Activated CD4-positive, alpha-beta T cell treated with anti-CD3 and anti-CD28 coated beads for 36 hours (primary cell): ENCODE measurements around the gene RFC2. TPM values are rescaled to one million over a fixed set of nuclear protein-coding genes. Genes with fewer than 3 reads are reported as not detected.

Experiments used
- ATAC-seq: fragments of 200-7000 bp; cut with Tn5 transposase; one replicate; pipeline ENCODE4 v1.10.0; 2021; ENCODE audit warnings: mild to moderate bottlenecking, moderate library complexity
- CTCF ChIA-PET: fragments of 350-600 bp; sonication (Branson Sonifier 250); formaldehyde crosslinking; loops from one replicate; lab custom pipeline; 2021; ENCODE audit warnings: antibody characterized with exemption; lab: Charles Lee
- POLR2A ChIA-PET: fragments of 350-600 bp; sonication (Branson Sonifier 250); formaldehyde crosslinking; loops from one replicate; lab custom pipeline; 2021; ENCODE audit warnings: antibody characterized with exemption, inconsistent platforms; lab: Charles Lee
- DNase-seq: peaks from one replicate; pipeline ENCODE4 v3.0.0-alpha.2; 2020
- H3K27ac Mint-ChIP-seq: one replicate; pipeline ENCODE4 v1.8.0; 2021; ENCODE audit warnings: mixed read lengths
- H3K27me3 Mint-ChIP-seq: one replicate; pipeline ENCODE4 v1.8.0; 2021; ENCODE audit warnings: mixed read lengths
- H3K36me3 Mint-ChIP-seq: one replicate; pipeline ENCODE4 v1.8.0; 2021; ENCODE audit warnings: low read depth, mixed read lengths
- H3K4me1 Mint-ChIP-seq: one replicate; pipeline ENCODE4 v1.8.0; 2021; ENCODE audit warnings: mixed read lengths
- H3K4me3 Mint-ChIP-seq: one replicate; pipeline ENCODE4 v1.8.0; 2021; ENCODE audit warnings: mild to moderate bottlenecking, moderate library complexity, mixed read lengths
- H3K9me3 Mint-ChIP-seq: one replicate; pipeline ENCODE4 v1.8.0; 2021; ENCODE audit warnings: low read depth, mixed read lengths
- intact Hi-C, 2 experiments: fragments of 100-400 bp; cut with DNase I in 1 of 2; cut with micrococcal nuclease in 1 of 2; formaldehyde crosslinking; loops; one replicate each; pipeline versions ENCODE4 v1.14.2 to v1.15.1; 2022 to 2024; cut with DNase I, micrococcal nuclease
- total RNA-seq, 2 experiments: library from RNA; stranded (reverse); gene quantifications; one replicate each; pipeline ENCODE4 v1.2.3, GENCODE V29; 2021

The RFC2 gene
- total RNA-seq: 100 to 1,000 TPM in 1 of 2 experiments, 10 to 100 TPM in 1; 84.9 to 123 TPM

DNA sequence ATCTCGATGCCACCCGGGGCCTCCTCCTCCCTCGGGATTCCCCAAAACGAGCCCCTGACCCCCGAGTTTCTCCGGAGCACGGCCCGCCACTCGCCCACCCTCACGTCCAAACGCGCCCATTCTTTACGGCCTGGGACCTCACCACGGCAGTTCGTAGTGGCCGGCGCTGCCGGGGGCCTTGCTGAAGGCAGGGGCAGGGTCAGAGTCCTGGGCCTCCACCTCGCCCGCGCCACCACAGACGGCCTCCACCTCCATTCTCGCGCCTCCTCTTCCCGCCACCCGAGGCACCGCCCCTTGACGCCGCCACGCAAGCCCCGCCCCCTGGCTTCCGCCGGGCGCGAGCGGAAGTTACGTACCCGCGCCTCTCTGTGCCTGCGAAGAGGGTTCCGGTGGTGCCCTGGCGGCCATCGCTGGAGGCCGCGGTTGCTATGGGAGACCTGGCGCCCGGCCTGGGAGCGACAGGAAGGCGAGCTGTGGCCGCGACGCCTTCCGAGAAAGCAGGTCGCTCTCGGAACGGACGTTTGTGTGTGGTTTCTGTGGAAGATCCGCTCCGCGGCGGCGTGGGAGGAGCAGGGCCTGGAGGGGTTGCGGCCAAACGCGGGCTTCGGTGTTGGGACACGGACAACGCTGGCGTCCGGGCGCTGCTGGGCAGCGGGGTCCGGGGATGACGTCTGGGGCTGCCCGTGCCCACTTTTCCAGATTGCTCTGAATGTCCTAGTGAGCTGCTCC lies at the start of gene RFC2:
Gene RFC2 (minus strand): TSS at position 271 of the 729 bp plus-strand sequence. CDS start 16 bp downstream, at position 255.
- intact Hi-C loops: loop anchor here (1.0 to 5.0 kb wide), 10 partner anchors 33 to 1793 kb away; partner anchors contain the start of genes CLIP2 (in 2 of the 2), EIF4H (in 2 of the 2), BCL7B (in 1 of the 2) and GTF2I (in 1 of the 2)
- H3K9me3 Mint-ChIP-seq: no peaks in the 10 kb centered on the region
- H3K27me3 Mint-ChIP-seq: no peaks in the 10 kb centered on the region
- H3K4me1 Mint-ChIP-seq: peaks cover 18% of the 10 kb centered on the region
- peak within 1 kb of the TSS; percentile 98 for H3K4me3 Mint-ChIP-seq
- DNase-seq (peak; percentile 98), ATAC-seq (peak; percentile 96)
- peak within 1 kb of the TSS; percentile 96 for H3K27ac Mint-ChIP-seq
- H3K36me3 Mint-ChIP-seq: peaks cover 29% of the 10 kb centered on the region
- ChIA-PET CTCF (interaction anchor here (1.0 to 1.1 kb wide), 2 partner anchors 48 to 148 kb away, joined by 5 to 6 read pairs; no protein-coding TSS in a partner anchor), POLR2A (interaction anchor here (0.5 to 0.6 kb wide), 2 partner anchors 12 to 1442 kb away, joined by 3 read pairs; no protein-coding TSS in a partner anchor)

DNA sequence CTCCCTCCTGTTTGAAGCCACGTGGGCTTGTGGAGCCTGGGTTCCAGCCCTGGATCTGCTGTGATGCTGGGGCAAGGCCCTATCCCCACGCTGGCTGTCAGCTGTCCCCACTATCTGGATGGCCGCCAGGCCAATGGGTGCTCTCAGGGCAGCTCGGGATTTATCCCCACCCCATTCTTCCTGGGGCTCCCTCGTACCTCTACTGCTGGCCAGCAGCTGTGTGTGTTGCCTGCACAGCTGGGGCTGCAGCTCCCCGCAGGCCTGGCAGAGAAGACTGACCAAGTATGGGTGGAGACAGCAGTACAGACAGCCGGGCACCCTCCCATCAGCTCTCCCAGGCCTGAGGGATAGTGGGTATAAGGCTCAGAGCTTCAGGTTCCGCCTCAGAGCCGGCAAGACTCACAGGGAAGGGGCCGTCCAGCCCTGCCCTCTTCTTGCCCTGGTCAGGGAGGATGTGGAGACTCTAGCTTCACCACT lies 48.6 kb upstream of the RFC2 start:
- POLR2A ChIA-PET: no interaction called here

DNA sequence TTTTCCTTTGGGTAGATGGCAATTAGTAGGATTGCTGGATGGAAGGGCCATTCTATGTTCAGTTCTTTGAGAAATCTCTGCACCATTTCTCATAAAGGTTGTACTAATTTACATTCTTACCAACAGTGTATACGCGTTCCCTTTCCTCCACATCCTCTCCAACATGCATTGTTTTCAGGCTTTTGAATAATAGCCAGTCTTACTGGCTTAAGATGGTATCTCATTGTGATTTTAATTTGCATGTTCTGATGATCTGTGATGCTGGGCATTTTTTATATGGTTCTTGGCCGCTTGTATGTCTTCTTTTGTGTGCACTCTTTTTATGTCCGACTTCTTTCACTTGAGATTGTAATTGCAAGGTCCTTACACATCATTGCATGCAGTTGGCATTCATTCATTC lies 46.7 kb upstream of the RFC2 start:
- no peaks in the 10 kb centered on the region for H3K36me3 Mint-ChIP-seq
- no peak overlapping the region for H3K4me3 Mint-ChIP-seq
- CTCF ChIA-PET: no interaction called here
- peaks cover under 1% of the 10 kb centered on the region for H3K4me1 Mint-ChIP-seq
- intact Hi-C loops: no loop called here
- DNase-seq (no peak), ATAC-seq (no peak)
- H3K9me3 Mint-ChIP-seq: no peaks in the 10 kb centered on the region
- POLR2A ChIA-PET: no interaction called here
- no peak overlapping the region for H3K27ac Mint-ChIP-seq
- no peaks in the 10 kb centered on the region for H3K27me3 Mint-ChIP-seq

More for the DNA sequence above, 48.6 kb upstream of the RFC2 start:
- Mint-ChIP-seq H3K4me3 (no peak overlapping the region), H3K36me3 (no peaks in the 10 kb centered on the region), H3K27ac (no peak overlapping the region), H3K9me3 (no peaks in the 10 kb centered on the region), H3K4me1 (peaks cover 14% of the 10 kb centered on the region), H3K27me3 (peaks cover 6% of the 10 kb centered on the region)
- intact Hi-C loops: no loop called here
- no peak for DNase-seq
- CTCF ChIA-PET: interaction anchor here (0.6 kb wide), 1 partner anchor 129 kb away, joined by 5 read pairs; no protein-coding TSS in a partner anchor
- ATAC-seq: no peak

DNA sequence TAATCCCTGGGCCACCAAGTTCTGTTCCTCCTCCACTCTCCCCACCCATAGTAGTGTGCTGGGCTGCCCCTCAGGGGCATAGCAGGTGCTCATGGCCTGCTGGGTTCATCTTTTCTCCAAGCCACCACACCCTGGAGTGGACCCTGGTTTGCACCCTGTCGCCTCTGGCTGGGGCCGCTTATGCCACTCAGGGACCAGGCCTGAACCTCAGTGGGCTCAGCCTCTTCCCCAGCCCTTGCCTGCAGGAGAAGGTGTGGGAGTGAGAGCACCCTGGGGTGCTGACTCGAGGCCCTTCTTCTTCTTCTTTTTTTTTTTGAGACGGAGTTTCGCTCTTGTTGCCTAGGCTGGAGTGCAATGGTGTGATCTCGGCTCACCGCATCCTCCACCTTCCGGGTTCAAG lies 45.2 kb upstream of the RFC2 start:
- Mint-ChIP-seq H3K9me3 (no peaks in the 10 kb centered on the region), H3K27me3 (no peaks in the 10 kb centered on the region), H3K27ac (no peak overlapping the region), H3K4me1 (no peaks in the 10 kb centered on the region), H3K36me3 (no peaks in the 10 kb centered on the region), H3K4me3 (no peak overlapping the region)
- ChIA-PET POLR2A (no interaction called here), CTCF (no interaction called here)
- DNase-seq (no peak), ATAC-seq (no peak)
- intact Hi-C loops: no loop called here

DNA sequence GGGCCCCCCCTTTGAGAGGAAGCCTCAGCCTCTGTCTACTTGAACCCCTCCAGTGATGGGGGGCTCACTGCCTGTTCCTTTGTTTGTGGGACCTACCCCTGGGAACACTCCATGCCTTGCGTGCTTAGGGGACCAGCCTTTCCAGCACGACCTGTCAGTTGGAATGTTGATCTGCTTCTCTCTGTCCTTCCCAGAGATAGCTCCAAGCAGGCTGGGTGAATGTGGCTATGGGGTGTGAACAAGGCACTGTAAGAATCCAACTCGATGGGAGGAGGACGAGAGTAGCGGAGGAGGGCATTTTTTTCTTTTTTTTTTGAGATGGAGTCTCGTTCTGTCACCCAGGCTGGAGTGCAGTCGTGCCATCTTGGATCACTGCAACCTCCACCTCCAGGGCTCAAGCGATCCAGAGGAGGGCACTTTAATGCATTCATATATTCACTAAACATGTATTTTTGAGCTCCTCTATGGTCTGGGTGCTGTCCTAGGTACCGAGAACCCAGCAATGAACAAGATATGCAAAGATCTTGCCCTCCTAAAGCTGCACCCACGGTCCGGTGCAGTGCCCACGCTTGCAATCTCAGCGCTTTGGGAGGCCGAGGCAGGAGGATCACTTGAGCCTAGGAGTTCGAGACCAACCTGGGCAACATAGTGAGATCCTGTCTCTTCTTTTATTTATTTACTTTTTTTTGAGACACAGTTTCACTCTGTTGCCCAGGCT lies 43.5 kb upstream of the RFC2 start:
- Mint-ChIP-seq H3K4me1 (no peaks in the 10 kb centered on the region), H3K27me3 (no peaks in the 10 kb centered on the region), H3K4me3 (no peak overlapping the region), H3K9me3 (no peaks in the 10 kb centered on the region), H3K36me3 (no peaks in the 10 kb centered on the region), H3K27ac (no peak overlapping the region)
- DNase-seq (no peak), ATAC-seq (no peak)
- intact Hi-C loops: no loop called here
- POLR2A ChIA-PET: no interaction called here
- CTCF ChIA-PET: interaction anchor here (0.8 to 0.9 kb wide), 2 partner anchors 91 to 115 kb away, joined by 3 to 4 read pairs; no protein-coding TSS in a partner anchor

DNA sequence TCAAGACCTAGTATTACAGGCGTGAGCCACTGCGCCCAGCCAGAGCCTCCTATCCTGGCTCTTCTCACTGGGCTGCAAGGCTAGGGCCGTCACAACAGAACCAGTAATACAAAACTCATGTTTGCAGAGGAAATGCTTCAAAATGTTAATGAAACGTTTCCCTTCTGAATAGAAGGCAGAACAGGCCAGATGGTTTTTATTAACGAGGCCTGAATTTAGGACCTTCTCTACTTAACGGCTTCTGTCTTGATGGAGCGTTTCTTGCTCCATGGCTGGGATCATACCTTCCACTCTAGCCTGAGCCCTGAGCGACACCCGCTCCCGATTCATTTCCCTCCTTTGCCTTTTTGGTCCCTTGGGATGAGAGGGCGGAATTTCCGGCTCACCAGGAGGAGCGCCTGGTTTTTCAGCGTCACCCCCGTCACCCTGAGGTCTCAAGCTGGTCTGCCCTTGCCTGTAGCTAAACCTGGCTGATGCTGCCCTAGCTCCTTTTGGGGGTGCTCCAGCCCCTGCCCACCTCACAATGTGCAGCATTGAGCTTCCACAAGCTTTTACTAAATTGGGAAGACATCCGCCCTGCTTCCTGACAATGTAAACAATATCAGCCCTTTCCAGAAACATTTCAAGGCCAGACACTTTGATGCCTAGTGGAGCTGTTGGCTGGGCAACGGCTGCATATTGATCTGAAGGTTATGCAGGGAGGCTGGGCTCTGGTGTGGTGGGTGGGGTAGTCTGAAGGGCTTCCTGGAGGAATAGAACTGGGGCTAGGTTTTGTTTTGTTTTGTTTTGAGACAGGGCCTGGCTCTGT lies 40.2 kb upstream of the RFC2 start:
- peaks cover 5% of the 10 kb centered on the region for H3K27me3 Mint-ChIP-seq
- DNase-seq (no peak), ATAC-seq (no peak)
- ChIA-PET POLR2A (no interaction called here), CTCF (interaction anchor here (0.6 kb wide), 2 partner anchors 67 to 88 kb away, joined by 3 read pairs; no protein-coding TSS in a partner anchor)
- H3K36me3 Mint-ChIP-seq: no peaks in the 10 kb centered on the region
- intact Hi-C loops: loop anchor here in 1 of 2 experiments (5.0 kb wide), 1 partner anchor 48 kb away; no protein-coding TSS in a partner anchor
- peaks cover 3% of the 10 kb centered on the region for H3K4me1 Mint-ChIP-seq
- no peaks in the 10 kb centered on the region for H3K9me3 Mint-ChIP-seq
- H3K4me3 Mint-ChIP-seq: no peak overlapping the region
- H3K27ac Mint-ChIP-seq: no peak overlapping the region

DNA sequence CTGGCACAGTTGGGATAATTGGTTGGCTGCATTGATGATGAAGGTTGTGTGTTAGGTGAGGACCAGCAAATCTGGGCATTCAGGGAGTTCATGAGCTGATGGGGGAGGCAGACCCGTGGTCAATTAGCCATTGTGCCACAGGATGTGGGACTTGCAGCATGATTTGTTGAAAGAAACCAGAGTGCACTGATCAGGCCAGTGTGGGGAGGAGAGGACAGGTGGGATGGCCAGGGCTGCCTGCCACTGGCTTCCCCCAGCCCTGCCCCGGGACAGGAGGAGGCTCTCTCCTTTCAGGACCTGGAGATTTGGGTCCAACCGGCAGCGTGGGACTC lies 39.3 kb upstream of the RFC2 start:
- Mint-ChIP-seq H3K36me3 (no peaks in the 10 kb centered on the region), H3K27me3 (peaks cover 8% of the 10 kb centered on the region), H3K9me3 (no peaks in the 10 kb centered on the region), H3K4me1 (peaks cover 9% of the 10 kb centered on the region), H3K27ac (no peak overlapping the region), H3K4me3 (no peak overlapping the region)
- CTCF ChIA-PET: no interaction called here
- DNase-seq (no peak), ATAC-seq (no peak)
- POLR2A ChIA-PET: interaction anchor here (0.6 kb wide), 1 partner anchor 65 kb away, joined by 3 read pairs; no protein-coding TSS in a partner anchor
- intact Hi-C loops: loop anchor here in 1 of 2 experiments (5.0 kb wide), 1 partner anchor 49 kb away; no protein-coding TSS in a partner anchor

DNA sequence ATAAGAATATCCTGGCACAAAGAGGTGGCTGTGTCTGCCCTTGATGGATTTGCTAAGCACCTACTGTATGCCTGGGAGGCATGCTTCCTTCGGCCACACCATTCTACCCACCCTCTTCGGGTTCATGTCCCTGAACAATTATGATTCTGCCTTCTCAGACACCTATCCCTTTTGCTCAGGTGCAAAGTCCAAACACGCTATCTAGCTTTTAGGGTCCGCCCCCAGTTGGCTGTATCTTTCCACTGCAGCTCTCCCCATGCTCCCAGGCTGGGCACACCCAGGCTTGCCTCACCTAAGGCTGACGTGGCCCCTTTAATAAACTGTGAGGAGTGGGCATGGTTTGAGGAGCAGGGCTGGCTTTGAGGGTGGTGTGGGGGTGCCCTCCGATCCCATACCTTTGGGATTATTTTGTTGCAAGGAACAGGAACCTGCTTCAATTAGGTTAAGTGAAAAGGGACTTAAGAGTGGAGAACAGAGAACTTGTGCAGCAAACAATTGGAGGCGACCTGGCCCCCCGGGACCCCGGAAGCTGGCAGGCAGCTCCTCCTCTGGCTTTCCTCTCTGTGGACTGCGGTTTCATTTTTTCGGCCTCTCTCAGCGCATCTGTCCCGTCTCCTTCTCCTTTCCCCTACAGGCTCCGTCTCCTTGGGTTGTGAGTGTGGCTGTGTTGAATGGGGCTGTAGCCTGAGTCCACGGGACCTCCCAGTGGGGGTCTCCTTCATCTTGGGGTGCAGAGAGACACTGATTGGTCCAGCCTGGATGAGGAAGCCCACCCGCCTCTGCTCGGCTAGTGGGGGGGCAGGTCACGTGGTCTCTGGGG lies 38.8 kb upstream of the RFC2 start:
- intact Hi-C loops: loop anchor here in 1 of 2 experiments (5.0 kb wide), 1 partner anchor 49 kb away; no protein-coding TSS in a partner anchor
- H3K4me3 Mint-ChIP-seq: no peak overlapping the region
- ChIA-PET CTCF (interaction anchor here (0.5 kb wide), 1 partner anchor 21 kb away, joined by 3 read pairs; no protein-coding TSS in a partner anchor), POLR2A (interaction anchor here (0.6 to 1.0 kb wide), 2 partner anchors 65 to 210 kb away, joined by 3 read pairs; no protein-coding TSS in a partner anchor)
- H3K27me3 Mint-ChIP-seq: peaks cover 10% of the 10 kb centered on the region
- H3K36me3 Mint-ChIP-seq: no peaks in the 10 kb centered on the region
- no peak overlapping the region for H3K27ac Mint-ChIP-seq
- DNase-seq (no peak), ATAC-seq (no peak)
- H3K9me3 Mint-ChIP-seq: no peaks in the 10 kb centered on the region
- H3K4me1 Mint-ChIP-seq: peaks cover 15% of the 10 kb centered on the region

DNA sequence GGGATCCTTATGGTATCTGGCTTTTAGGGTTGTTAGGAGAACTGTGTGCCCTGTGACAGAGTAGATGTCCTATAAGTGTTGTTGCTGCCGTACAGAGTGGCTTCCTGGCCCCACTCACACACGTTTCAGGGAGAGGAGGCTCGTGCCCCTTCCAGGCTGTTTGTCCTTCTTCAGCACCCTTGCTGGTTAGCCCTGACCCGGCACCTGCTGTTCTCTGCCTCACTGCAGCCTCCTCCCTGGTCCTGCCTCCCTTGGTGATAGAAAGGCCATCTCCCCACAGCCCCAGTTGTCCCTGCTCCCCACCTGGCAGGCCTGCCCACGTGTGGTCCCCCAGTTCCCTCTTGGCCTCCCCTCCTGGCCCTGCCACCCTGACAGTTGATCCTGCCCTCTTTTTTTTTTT lies 37.3 kb upstream of the RFC2 start:
- ChIA-PET CTCF (no interaction called here), POLR2A (interaction anchor here (1.0 kb wide), 1 partner anchor 208 kb away, joined by 3 read pairs; no protein-coding TSS in a partner anchor)
- Mint-ChIP-seq H3K4me3 (no peak overlapping the region), H3K9me3 (no peaks in the 10 kb centered on the region), H3K27me3 (peaks cover 15% of the 10 kb centered on the region), H3K27ac (no peak overlapping the region), H3K4me1 (peaks cover 16% of the 10 kb centered on the region), H3K36me3 (no peaks in the 10 kb centered on the region)
- ATAC-seq: no peak
- intact Hi-C loops: loop anchor here in 1 of 2 experiments (5.0 kb wide), 1 partner anchor 51 kb away; no protein-coding TSS in a partner anchor
- no peak for DNase-seq

DNA sequence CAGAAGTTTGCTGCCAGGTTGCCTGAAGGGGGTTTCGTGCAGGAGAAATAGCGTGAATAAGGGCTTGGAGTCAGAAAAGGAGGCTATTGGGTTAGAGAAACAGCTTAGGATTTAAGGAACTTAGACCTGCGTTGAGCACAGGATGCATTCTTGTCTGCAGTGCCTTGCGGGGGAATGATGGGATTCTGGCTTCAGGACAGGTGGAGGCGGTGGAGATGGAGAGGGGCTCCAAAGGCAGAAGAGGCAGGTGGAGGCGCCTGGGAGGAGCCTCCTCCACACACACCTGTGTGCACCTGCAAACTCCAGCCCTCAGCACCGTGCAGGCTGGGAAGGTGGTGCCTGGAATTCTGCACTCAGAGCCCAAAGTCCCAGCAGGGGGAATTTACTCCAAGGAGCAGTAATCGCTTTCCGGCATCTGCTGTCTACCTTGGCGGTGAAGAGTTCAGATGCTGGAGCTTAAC lies 36.8 kb upstream of the RFC2 start:
- POLR2A ChIA-PET: no interaction called here
- intact Hi-C loops: loop anchor here in 1 of 2 experiments (5.0 kb wide), 1 partner anchor 51 kb away; no protein-coding TSS in a partner anchor
- no peak for DNase-seq
- no peaks in the 10 kb centered on the region for H3K36me3 Mint-ChIP-seq
- H3K9me3 Mint-ChIP-seq: no peaks in the 10 kb centered on the region
- H3K4me3 Mint-ChIP-seq: peak overlapping the region; percentile 21
- CTCF ChIA-PET: no interaction called here
- no peak for ATAC-seq
- no peak overlapping the region for H3K27ac Mint-ChIP-seq
- H3K27me3 Mint-ChIP-seq: peaks cover 15% of the 10 kb centered on the region
- peaks cover 16% of the 10 kb centered on the region for H3K4me1 Mint-ChIP-seq
